ENCODE data around the gene CFHR4. TPM values are rescaled to one million over a fixed set of nuclear protein-coding genes. Genes with fewer than 3 reads are reported as not detected.
"Not testable (repeated sequence)": the region's sequence is repeated elsewhere in the genome, so short reads cannot be mapped to it uniquely, and the experiment has no call there.

CFHR4 gene
- not detected in 2 replicates for total RNA-seq

DNA sequence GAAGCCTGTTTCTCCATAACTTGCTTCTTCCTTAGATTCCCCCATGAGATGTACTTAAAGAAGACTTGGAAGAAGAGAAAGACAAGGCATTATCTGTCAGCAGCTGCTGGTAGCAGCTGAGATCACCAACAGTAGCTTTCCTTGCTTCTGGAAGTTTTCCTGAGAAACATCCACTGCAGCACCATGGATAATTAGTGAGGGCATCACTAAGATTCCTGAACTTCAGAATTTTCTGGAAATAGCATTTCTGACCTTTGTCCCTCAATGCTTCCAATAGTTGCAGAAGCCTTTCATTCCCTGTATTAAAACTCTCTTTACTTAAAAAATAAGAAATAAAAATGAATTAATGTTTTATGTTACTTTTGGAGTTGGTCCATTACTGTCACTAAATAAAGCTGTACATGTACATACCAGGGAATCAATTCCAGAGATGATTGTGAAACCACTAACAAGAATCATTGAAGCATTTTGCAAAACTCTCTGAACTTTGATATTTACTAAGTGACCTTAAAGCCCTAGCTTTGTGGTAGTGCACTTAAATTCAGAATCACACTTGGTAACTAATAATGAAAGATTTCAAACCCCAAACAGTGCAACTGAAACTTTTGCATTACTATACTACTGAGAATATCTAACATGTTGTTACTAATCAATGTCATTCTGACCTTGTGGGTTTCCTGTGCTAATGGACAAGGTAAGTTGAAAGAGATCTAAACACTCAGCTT, at the start of gene CFHR4:
Gene CFHR4 (plus strand): TSS at position 538 of the 725 bp plus-strand sequence. CDS start 99 bp downstream, at position 637.
- DNase-seq (ENCODE audit: low read depth), result no peak

DNA sequence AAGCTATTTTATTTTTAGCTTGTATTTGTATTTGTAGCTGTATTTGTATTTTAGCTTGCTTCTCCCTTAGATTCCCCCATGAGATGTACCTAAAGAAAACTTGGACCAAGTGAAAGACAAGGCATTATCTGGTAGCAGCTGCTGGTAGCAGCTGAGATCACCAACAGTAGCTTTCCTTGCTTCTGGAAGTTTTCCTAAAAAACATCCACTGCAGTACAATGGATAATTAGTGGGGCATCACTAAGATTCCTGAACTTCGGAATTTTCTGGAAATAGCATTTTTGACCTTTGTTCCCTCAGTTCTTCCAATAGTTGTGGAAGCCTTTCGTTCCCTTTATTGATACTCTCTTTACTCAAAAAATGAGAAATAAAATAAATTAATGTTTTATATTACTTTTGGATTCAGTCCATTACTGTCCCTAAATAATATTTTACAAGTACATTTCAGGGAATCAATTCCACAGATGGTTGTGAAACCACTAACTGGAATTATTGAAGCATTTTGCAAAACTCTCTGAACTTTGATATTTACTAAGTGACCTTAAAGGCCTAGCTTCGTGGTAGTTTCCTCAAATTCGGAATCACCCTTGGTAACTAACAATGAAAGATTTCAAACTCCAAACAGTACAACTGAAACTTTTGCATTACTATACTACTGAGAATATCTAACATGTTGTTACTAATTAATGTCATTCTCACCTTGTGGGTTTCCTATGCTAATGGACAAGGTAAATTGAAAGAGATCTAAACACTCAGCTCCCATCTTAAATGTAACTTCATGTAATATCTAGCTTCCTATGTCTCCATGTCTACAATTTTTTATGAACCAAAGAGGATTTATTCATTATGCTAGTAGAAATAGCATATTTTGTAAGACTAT, 38.0 kb upstream of the CFHR4 start:
- DNase-seq (ENCODE audit: low read depth), result not testable (repeated sequence)

DNA sequence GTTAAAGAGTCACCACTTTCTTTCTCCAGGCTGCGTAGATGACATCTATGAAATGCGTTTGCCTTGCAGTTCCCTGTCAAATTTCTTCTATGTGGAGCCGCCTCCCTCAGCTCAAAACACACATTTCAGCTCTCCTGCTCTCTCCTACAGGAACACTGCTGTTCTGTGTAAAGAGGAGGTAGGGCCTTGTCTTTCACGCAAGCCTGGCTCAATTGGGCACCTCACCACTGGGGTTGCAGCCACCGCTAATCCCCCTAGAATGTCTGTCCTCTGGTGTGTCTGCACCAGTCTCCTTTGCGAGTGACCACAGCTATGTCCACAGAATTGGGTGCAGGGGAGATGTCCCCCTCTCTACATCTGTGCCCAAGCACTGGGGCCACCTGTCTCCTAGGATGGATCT, 31.8 kb upstream of the CFHR4 start:
- no peak for DNase-seq (ENCODE audit: low read depth)

DNA sequence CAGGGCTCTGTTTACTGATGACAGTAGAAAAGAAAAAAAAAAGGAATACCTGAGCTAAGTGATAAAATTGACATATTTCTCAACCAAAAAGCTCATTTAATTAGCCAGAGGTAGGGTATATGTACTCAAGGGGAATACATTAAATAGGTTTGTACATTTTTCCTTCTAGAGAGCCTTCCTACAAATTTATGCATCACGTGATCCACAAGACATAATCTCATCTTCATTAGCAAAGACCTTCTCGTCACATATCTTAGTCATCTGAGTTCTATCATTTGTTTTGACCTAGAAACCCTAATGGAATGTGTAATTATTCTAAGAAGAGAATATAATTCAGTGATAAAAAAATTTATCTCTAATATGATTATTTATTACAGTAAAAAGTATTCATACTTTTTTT, 30.7 kb upstream of the CFHR4 start:
- DNase-seq (ENCODE audit: low read depth), result no peak

- DNase-seq (ENCODE audit: low read depth), result no peak
Observed at GRCh38 chr1:196858811-196859210, 29.0 kb upstream of the CFHR4 start.

- no peak for DNase-seq (ENCODE audit: low read depth)
Observed at GRCh38 chr1:196860323-196860884, 27.4 kb upstream of the CFHR4 start.

DNA sequence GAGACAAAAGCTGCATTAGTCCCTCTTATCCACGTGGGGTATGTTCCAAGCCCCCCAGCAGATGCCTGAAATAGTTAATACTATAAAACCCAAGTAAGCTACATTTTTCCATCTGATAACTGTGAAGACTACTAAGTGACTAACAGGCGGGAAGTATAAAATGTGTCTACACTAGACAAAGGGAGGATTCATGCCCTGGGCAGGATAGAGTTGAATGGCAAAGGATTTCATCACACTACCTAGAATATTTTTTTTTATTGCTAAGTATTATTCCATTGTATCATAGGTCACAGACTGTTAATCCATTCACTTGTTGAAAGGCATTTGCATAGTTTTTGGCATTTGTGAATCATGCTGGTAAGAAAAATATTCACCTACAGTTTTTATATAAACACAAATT, 26.4 kb upstream of the CFHR4 start:
- no peak for DNase-seq (ENCODE audit: low read depth)

- DNase-seq (ENCODE audit: low read depth), result no peak
Observed at GRCh38 chr1:196866974-196867373, 20.9 kb upstream of the CFHR4 start.

- no peak for DNase-seq (ENCODE audit: low read depth)
Observed at GRCh38 chr1:196873385-196873784, 14.5 kb upstream of the CFHR4 start.

DNA sequence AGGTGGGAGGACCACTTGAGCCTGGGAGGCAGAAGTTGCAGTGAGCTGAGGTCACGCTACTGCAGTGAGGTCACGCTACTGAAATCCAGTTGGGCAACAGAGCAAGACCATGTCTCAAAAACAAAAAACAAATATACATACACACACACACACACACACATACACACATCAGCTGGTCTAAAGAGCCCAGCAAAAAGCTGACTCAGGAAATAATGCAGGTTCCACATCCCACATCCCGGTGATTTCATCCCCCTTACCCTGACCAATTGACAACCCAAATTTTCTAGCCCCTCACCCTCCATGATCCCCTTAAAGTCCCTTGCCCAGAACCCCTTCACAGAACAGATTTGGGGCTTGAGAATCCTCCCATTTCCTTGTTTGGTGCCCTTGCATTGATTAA, 11.9 kb upstream of the CFHR4 start:
- no peak for DNase-seq (ENCODE audit: low read depth)

- DNase-seq (ENCODE audit: low read depth), result no peak
Observed at GRCh38 chr1:196877964-196878363, 9.9 kb upstream of the CFHR4 start.

GRCh38 chr1:196886560-196886959, 1.3 kb upstream of the CFHR4 start:
- not testable (repeated sequence) for DNase-seq (ENCODE audit: low read depth)

- no peak for DNase-seq (ENCODE audit: low read depth)
Observed at GRCh38 chr1:196890668-196891067, 2.8 kb downstream of the CFHR4 start.

DNA sequence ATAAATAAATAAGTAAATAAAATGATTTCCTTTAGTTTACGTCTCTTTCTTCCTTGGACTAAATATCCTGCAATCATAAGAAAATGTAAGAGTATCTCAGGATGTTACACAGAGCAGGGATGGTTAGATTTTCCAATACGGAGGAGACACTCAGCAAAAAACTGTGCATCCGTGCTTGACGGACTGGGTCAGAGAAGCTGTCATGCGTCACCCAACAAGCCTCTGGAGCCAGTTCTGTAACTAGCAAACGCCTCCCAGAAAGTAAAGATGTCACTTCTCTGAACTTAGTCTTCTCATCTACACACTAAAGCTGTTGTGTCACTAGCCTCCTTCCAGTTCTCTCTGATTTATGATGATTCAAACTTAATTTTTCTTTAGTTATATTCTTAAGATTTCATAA, 3.4 kb downstream of the CFHR4 start:
- DNase-seq (ENCODE audit: low read depth), result no peak

DNA sequence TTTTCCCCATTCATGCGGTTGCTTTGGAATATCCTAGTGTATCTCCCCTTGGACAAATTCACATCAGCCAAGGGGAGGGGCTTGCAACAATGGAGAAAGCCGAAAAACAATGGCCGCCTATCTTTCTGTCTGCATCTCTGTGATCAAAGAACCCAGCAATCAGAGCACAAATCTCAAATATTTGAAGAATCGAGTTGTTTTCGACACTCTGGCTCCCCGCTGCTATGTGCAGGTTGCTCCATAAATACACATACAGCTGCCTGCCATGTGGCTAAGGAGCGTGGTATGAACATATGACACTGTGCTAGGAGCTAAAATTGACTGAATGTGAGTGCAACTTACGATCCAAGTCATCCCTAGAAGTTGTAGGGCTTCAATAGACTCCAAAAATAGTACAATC, 8.5 kb downstream of the CFHR4 start:
- no peak for DNase-seq (ENCODE audit: low read depth)

- DNase-seq (ENCODE audit: low read depth), result no peak
Observed at GRCh38 chr1:196897158-196897828, 9.4 kb downstream of the CFHR4 start.

DNA sequence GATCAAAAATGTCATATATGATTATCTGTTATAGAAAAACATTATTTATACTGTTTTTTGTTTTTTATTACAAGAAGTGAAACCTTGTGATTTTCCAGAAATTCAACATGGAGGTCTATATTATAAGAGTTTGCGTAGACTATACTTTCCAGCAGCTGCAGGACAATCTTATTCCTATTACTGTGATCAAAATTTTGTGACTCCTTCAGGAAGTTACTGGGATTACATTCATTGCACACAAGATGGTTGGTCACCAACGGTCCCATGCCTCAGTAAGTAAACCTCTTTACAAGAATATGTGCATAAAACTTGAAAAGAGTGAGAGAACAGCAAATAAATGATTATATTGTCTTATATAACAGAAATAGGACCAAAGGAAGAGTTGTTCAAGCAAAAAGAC, 14.5 kb downstream of the CFHR4 start:
- no peak for DNase-seq (ENCODE audit: low read depth)

DNA sequence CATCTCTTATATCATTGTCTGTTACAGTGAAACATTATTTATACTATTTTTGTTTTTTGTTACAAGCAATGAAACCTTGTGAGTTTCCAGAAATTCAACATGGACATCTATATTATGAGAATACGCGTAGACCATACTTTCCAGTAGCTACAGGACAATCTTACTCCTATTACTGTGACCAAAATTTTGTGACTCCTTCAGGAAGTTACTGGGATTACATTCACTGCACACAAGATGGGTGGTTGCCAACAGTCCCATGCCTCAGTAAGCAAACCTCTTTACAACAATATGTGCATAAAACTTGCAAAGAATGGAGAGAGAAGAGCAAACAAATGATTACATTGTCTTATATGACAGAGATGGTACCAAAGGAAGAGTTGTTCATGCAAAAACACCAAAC, 22.4 kb downstream of the CFHR4 start:
- DNase-seq (ENCODE audit: low read depth), result peak; percentile 2

- not testable (repeated sequence) for DNase-seq (ENCODE audit: low read depth)
Observed at GRCh38 chr1:196912283-196912682, 24.4 kb downstream of the CFHR4 start.

DNA sequence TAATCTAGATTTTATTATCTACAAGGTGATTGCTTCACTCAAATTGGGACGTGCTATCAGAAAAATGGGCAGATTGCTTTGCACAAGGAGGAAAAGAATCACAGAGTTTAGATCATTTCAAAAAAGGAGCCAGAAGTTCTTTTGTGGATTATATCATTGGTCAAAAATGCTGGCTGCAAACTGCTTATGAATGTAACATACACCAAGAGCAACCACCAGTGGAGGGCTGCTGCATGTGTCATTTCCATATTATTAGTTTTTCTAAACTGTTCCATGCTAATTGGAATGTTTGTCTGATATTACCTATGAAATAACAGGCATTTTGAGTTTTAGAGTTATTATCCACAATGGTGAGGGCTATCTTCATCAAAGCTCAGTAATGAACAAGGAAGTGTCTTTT, 39.0 kb downstream of the CFHR4 start:
- not testable (repeated sequence) for DNase-seq (ENCODE audit: low read depth)

GRCh38 chr1:196932853-196933252, 45.0 kb downstream of the CFHR4 start:
- not testable (repeated sequence) for DNase-seq (ENCODE audit: low read depth)

GRCh38 chr1:196933531-196934189, 45.8 kb downstream of the CFHR4 start:
- DNase-seq (ENCODE audit: low read depth), result no peak

Data from renal cortical epithelial cell (primary cell).